22Rv1 (cell line): ENCODE results near the gene RCE1.

ENCODE experiments used
- CTCF ChIP-seq: fragments of 450-650 bp; IDR thresholded peaks from 2 replicates; pipeline ENCODE4 v1.5.1; 2017; ENCODE audit warnings: mild to moderate bottlenecking
- ZFX ChIP-seq: fragments of 450-650 bp; IDR thresholded peaks from 2 replicates; pipeline ENCODE4 v1.6.1; 2017; ENCODE audit warnings: antibody characterized with exemption, borderline replicate concordance

- TF ChIP-seq CTCF (no peak), ZFX (no peak)
Measured at GRCh38 chr11:66888282-66888681, 45.0 kb downstream of the RCE1 start.
